A172 (cell line): ENCODE data around the gene ACACB. TPM values are rescaled to one million over a fixed set of nuclear protein-coding genes. Genes with fewer than 3 reads are reported as not detected.

Source experiments
- DNase-seq: peaks from one replicate; pipeline ENCODE4 v3.0.0-alpha.2; 2015; ENCODE audit warnings: low spot score
- total RNA-seq: library from RNA; depleted of rRNA; stranded (reverse); fragments of >200 nt; shearing (Covaris generic); gene quantifications from 2 replicates; pipeline ENCODE4 v1.2.3, GENCODE V29; 2014

Gene ACACB
- total RNA-seq, 1 experiment from 2014 or later = 3.2 TPM

DNA sequence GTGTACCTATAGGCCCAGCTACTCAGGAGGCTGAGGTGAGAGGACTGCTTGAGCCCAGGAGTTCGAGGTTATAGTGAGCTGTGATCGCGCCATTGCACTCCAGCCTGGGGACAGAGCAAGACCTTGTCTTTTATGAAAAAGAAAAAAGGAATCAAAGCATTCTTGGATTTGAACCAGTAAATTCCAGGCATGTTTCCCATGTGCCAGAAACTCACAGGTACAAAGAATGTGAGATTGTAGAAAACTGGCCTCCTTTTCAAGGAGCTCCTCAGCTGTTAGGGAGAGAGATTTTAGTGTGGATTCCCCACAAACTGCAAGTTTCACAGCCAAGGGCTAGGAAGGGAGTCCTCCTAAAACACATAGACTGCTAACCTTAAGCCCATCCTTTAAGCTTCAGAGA lies 97.7 kb downstream of the ACACB start:
- DNase-seq = no peak

- DNase-seq = no peak
Observed at GRCh38 chr12:109218996-109219395, 102.6 kb downstream of the ACACB start.

- DNase-seq = no peak
Observed at GRCh38 chr12:109219938-109220337, 103.6 kb downstream of the ACACB start.

DNA sequence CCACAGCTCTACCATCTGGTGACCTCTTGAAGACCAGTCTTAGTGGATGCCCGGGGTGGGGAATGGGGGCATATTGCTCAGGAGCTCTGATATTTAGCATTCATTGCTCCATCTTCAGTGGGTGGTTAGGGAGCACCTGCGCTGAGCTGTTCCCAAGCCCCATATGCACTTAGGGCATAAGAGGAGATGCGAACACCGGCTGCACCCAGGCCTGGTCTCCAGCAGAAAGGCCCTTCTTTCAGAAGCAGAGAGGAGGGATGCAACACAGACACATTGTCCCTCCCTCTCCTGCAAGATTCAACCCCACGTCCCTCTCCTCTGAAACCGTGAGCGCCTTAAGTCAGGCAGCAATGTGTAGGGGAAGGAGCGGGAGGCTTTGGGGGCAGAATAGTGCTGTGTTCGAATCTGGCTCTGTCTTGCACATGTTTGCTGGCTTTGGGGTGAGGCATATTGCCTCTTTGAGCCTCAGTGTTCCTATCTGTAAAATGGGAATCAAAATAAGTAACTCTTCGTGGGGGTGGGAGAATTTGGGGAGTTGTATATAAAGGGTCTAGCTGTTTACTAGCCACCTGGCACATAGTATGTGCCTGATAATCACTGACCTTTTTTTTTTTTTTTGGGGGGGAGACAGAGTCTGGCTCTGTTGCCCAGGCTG lies 105.0 kb downstream of the ACACB start:
- DNase-seq = no peak

- no peak for DNase-seq
Observed at GRCh38 chr12:109222062-109222461, 105.7 kb downstream of the ACACB start.

DNA sequence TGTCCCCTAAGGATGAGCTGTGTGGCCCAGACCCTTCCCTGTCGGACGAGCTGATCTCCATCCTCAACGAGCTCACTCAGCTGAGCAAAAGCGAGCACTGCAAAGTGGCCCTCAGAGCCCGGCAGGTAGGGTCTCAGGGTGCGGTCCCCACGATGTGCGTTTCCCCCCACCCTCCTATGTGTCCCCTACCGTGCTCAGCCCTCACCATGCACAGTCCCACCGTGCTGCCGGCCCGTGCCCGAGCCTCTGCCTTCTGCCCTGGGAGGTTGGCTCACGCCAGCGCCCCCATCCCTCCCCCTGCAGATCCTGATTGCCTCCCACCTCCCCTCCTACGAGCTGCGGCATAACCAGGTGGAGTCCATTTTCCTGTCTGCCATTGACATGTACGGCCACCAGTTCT lies 106.1 kb downstream of the ACACB start:
- no peak for DNase-seq

DNA sequence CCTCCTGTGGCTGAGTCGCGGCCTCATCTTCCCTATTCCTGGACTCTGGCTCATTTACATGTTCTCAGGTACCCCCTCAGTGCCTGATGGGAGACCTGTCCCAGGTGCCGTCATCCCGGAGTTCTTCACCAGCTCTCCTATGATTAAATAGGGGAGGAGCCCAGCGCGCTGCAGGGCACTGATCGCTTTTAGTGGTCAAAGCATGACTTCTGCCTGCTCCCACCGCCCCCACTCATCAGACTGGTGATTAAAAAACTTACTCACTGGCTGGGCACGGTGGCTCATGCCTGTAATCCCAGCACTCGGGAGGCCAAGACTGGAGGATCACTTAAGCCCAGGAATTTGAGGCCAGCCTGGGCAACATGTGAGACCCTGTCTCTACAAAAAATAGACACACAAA lies 106.8 kb downstream of the ACACB start:
- no peak for DNase-seq

DNA sequence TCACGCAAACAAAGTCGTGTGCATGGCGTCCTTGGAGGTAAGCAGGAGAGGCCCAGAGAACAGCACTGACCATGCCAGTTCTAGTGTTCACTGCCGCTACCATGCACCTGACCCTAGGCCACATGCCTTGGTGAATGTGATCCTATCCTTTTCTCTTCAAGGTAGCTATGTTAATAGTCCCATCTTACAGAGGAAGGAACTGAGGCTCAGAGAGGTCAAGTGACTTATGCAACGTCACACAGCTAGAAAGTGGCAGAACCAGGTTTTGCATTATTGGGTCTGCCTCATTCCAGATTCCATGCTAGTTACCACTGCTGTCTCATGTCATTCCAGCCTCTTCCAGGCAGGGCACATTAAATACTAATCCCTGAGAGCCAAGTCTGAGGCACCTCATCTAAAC lies 107.5 kb downstream of the ACACB start:
- no peak for DNase-seq

DNA sequence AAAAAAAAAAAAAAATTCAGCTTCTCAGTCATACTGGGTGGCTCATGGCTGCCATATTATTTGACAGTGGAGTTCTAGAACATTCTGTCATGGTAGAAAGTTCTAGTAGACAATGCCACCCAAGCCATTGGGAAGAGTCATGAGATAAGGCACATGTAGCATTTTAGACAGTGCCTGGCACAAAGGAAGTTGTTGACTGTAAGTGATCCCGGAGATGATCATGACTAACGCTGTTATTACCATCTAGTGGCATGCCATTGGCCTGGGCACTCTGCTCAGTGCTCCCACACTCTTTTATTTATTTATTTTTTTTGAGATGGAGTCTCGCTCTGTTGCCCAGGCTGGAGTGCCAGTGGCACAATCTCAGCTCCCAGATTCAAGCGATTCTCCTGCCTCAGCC lies 112.3 kb downstream of the ACACB start:
- no peak for DNase-seq

DNA sequence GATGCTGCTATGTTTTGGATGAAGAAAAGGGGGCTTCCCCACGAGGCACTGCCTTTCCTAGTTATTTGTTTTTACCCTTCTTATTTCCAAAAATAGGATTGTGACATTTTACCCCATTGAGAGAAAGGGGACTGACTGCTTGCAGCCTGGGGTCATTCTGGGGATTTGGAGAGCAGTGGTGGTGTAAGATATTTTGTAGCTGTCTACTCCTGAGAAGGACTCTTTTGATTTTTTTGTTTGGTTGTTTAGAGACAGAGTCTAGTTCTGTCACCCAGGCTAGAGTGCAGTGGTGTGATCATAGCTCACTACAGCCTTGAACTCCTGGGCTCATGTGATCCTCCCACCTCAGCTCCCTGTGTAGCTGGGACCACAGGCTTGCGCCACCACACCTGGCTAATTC lies 113.8 kb downstream of the ACACB start:
- no peak for DNase-seq

GRCh38 chr12:109232731-109233130 lies 116.3 kb downstream of the ACACB start:
- no peak for DNase-seq

- no peak for DNase-seq
Observed at GRCh38 chr12:109234012-109234411, 117.6 kb downstream of the ACACB start.

GRCh38 chr12:109236257-109236656 lies 119.9 kb downstream of the ACACB start:
- no peak for DNase-seq

- DNase-seq = peak; percentile 50
Observed at GRCh38 chr12:109239179-109239578, 122.8 kb downstream of the ACACB start.

- DNase-seq = no peak
Observed at GRCh38 chr12:109239691-109240090, 123.3 kb downstream of the ACACB start.

GRCh38 chr12:109240365-109240764 lies 124.0 kb downstream of the ACACB start:
- no peak for DNase-seq

DNA sequence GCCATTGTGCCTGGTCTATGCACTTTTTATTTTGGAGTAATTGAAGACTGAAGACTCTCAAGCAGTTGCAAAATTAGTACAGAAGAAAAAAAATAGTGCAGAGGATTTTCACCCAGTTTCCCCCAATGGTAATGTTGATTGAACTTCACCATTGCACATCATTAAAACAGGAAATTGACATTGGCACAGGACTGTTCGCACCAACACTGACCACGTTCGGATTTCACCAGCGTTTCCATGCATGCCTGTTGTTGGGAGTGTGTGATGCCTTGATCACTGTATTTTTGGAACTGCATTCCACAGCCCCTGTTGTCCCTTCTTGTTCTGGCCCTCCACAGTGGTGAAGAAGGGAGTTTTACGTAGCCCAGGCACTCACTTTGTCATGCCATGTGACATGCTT lies 125.5 kb downstream of the ACACB start:
- no peak for DNase-seq

DNA sequence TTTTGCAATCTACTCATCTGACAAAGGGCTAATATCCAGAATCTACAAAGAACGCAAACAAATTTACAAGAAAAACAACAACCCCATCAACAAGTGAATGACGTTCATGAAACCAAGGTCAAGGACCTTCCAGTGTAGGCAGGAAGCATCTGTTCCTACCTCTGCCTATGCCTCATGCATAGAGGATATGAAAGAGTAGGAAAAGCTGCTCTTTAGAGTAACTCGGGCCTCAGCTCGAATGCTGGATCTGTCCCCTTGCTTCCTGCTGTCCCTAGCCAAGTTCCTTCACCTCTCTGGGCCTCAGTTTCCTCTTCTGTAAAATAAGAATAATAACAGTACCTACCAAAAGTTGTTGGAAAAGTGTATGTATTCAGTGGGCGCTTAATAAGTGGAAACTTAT lies 127.7 kb downstream of the ACACB start:
- no peak for DNase-seq

DNA sequence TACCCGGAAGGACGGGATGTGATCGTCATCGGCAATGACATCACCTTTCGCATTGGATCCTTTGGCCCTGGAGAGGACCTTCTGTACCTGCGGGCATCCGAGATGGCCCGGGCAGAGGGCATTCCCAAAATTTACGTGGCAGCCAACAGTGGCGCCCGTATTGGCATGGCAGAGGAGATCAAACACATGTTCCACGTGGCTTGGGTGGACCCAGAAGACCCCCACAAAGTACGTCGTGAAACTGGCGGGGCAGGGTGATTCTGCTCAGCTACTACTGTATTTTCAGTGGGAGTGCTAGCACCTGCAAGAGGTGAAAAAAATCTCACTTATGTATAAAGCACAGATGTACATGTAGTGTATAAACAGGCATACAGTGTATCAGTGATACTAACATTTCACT lies 129.8 kb downstream of the ACACB start:
- no peak for DNase-seq

- DNase-seq = no peak
Observed at GRCh38 chr12:109247831-109248654, 131.7 kb downstream of the ACACB start.

GRCh38 chr12:109250523-109250922 lies 134.1 kb downstream of the ACACB start:
- DNase-seq = no peak

DNA sequence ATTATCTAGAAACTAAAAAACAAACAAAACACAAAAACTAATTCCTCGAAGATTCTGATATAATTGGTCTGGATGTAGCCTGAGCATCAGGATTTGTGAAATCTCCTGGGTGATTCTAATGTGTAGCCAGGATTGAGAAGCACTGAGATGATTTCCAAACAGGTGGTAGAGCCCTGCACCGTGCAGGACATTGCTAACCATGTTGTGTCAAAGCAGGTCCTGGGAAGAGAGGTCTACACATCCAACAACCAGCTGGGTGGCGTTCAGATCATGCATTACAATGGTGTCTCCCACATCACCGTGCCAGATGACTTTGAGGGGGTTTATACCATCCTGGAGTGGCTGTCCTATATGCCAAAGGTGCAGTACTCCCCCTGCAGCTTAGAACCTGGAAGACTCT lies 136.4 kb downstream of the ACACB start:
- DNase-seq = no peak

GRCh38 chr12:109253913-109254544 lies 137.6 kb downstream of the ACACB start:
- no peak for DNase-seq
